ENCODE measurements around the gene TMEM184B. TPM values are rescaled to one million over a fixed set of nuclear protein-coding genes. Genes with fewer than 3 reads are reported as not detected.

The TMEM184B gene
- total and polyA plus RNA-seq, 4 donors: 17.2 to 96.9 (median 71.5) TPM

Other genes starting within 250 kb of the TMEM184B start
- 10 to 100 TPM; 25.0 to 26.4 TPM for gene PICK1, start 215.6 kb downstream of the TMEM184B start, total RNA-seq
- 10 to 100 TPM in 1 of 2 donors, 1 to 10 TPM in 1; 9.5 to 46.2 TPM for gene PICK1, start 215.6 kb downstream of the TMEM184B start, polyA plus RNA-seq
- under 1 TPM in 1 of 2 donors, not detected in 1; 0.81 TPM for gene SLC16A8, start 188.8 kb downstream of the TMEM184B start, total RNA-seq
- gene SLC16A8, start 188.8 kb downstream of the TMEM184B start, polyA plus RNA-seq: under 1 TPM; 0.25 to 0.72 TPM
- gene BAIAP2L2, start 162.3 kb downstream of the TMEM184B start, total RNA-seq: under 1 TPM; 0.26 to 0.48 TPM
- gene BAIAP2L2, start 162.3 kb downstream of the TMEM184B start, polyA plus RNA-seq: 10 to 100 TPM in 1 of 2 donors, 1 to 10 TPM in 1; 2.3 to 11.9 TPM
- 10 to 100 TPM; 25.0 to 25.8 TPM for gene PLA2G6, start 91.2 kb downstream of the TMEM184B start, total RNA-seq
- gene PLA2G6, start 91.2 kb downstream of the TMEM184B start, polyA plus RNA-seq: 10 to 100 TPM in 1 of 2 donors, 1 to 10 TPM in 1; 8.8 to 74.1 TPM
- 100 to 1,000 TPM in 1 of 2 donors, 10 to 100 TPM in 1; 73.1 to 145 TPM for gene MAFF, start 71.0 kb downstream of the TMEM184B start, total RNA-seq
- 10 to 100 TPM; 57.4 to 86.8 TPM for gene MAFF, start 71.0 kb downstream of the TMEM184B start, polyA plus RNA-seq
- gene CSNK1E, start 44.4 kb upstream of the TMEM184B start, total RNA-seq: 100 to 1,000 TPM; 144 to 167 TPM
- 100 to 1,000 TPM in 1 of 2 donors, 10 to 100 TPM in 1; 37.4 to 160 TPM for gene CSNK1E, start 44.4 kb upstream of the TMEM184B start, polyA plus RNA-seq
- gene KCNJ4, start 182.2 kb upstream of the TMEM184B start, total RNA-seq: not detected
- gene KCNJ4, start 182.2 kb upstream of the TMEM184B start, polyA plus RNA-seq: not detected
- gene KDELR3, start 195.1 kb upstream of the TMEM184B start, total RNA-seq: 10 to 100 TPM; 12.9 to 24.0 TPM
- gene KDELR3, start 195.1 kb upstream of the TMEM184B start, polyA plus RNA-seq: 10 to 100 TPM; 17.6 to 25.8 TPM
- 100 to 1,000 TPM; 377 to 555 TPM for gene DDX17, start 233.3 kb upstream of the TMEM184B start, total RNA-seq
- 100 to 1,000 TPM in 1 of 2 donors, 10 to 100 TPM in 1; 50.0 to 355 TPM for gene DDX17, start 233.3 kb upstream of the TMEM184B start, polyA plus RNA-seq

All from aorta (tissue), 4 donors.